ENCODE results near the gene KPNA5. TPM values are rescaled to one million over a fixed set of nuclear protein-coding genes. Genes with fewer than 3 reads are reported as not detected.

KPNA5 gene
- total RNA-seq, 2 donors from 2014 or later: 10.4 to 20.1 TPM

DNA sequence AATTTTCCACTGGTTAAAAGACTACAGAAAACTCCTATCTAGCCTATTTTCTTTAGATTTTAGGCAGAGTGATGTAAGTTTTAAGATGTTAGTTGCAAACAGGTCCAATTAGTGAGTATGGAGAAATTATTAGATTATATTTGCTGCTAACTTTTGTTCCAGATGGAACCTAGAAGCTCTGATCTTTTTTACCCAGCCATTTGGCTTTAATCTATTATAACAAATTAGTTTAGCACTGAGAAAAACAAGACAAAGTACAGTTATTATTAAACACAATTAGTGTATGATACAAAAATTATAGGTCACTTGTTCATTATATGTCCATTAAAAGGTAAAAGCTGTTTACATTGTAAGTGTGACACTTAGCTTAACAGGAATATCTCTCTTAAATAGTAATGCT, 82.0 kb downstream of the KPNA5 start:
- Mint-ChIP-seq H3K4me1 (peaks cover 8% of the 10 kb centered on the region), H3K36me3 (ENCODE audit: low read depth) (no peaks in the 10 kb centered on the region), H3K27ac (no peak overlapping the region), H3K4me3 (no peak overlapping the region), H3K27me3 (ENCODE audit: insufficient read depth) (peaks cover 37% of the 10 kb centered on the region), H3K9me3 (no peaks in the 10 kb centered on the region)
- peaks cover 44% of the 10 kb centered on the region for H3K27me3 ChIP-seq (ENCODE audit: control insufficient read depth, insufficient read depth, low read length, poor library complexity, severe bottlenecking)
- no peaks in the 10 kb centered on the region for H3K4me1 ChIP-seq (ENCODE audit: control insufficient read depth, insufficient read depth, low read length)
- no peak overlapping the region for H3K27ac ChIP-seq (ENCODE audit: low read depth, low read length)
- no peaks in the 10 kb centered on the region for H3K9me3 ChIP-seq (ENCODE audit: control insufficient read depth, low read length)
- TF ChIP-seq, protein P1, sequence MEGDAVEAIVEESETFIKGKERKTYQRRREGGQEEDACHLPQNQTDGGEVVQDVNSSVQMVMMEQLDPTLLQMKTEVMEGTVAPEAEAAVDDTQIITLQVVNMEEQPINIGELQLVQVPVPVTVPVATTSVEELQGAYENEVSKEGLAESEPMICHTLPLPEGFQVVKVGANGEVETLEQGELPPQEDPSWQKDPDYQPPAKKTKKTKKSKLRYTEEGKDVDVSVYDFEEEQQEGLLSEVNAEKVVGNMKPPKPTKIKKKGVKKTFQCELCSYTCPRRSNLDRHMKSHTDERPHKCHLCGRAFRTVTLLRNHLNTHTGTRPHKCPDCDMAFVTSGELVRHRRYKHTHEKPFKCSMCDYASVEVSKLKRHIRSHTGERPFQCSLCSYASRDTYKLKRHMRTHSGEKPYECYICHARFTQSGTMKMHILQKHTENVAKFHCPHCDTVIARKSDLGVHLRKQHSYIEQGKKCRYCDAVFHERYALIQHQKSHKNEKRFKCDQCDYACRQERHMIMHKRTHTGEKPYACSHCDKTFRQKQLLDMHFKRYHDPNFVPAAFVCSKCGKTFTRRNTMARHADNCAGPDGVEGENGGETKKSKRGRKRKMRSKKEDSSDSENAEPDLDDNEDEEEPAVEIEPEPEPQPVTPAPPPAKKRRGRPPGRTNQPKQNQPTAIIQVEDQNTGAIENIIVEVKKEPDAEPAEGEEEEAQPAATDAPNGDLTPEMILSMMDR (conservative IDR thresholded peaks at IDR 0.05): no peak
- no peaks in the 10 kb centered on the region for H3K36me3 ChIP-seq (ENCODE audit: control insufficient read depth, insufficient read depth, low read length)
- no peak for DNase-seq
- H3K9ac ChIP-seq (ENCODE audit: extremely low read depth, low read length, poor library complexity, severe bottlenecking): no peak overlapping the region
- no peak overlapping the region for H3K4me3 ChIP-seq (ENCODE audit: low read length)

DNA sequence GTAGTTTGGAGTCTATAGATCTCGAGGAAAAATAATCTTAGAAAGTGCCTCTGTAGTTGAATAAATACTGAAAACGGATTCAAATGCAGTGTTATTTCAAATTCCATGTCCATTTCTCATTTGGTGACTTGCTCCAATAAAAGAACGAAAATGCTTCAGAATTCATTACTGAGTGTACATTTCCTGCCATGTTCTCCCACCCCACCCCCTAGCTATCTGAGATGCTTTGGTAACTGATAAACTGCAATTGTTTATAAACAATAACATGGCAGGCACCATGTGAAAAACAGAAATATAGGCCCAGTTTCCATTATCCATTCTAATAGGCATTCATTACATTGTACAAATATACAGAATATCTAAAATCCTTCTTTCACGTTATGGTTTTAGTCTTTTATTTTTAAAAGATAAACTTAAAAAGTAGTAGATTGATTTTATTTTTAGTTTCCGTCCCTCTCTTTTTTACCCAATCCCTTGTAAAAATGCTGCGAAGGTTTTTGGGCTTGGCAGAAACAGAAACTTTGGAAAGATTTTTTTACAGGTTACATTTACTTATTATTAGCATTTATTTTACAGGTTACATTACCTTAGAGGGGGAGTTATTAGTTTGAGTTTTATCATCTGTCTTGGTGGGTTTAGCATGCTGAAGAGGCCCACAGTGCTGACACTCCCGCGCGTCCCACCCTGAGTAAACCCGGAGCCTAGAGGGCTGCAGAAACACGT, 83.1 kb downstream of the KPNA5 start:
- H3K9me3 ChIP-seq (ENCODE audit: control insufficient read depth, low read length): no peaks in the 10 kb centered on the region
- peak overlapping the region; percentile 65 for H3K4me3 Mint-ChIP-seq
- WGBS, 2 experiments (ENCODE audit: insufficient coverage in 1 of 2, insufficient read length in 1 of 2): 71 to 100% methylated on average over 2 to 9 of the region's 11 CpGs

DNA sequence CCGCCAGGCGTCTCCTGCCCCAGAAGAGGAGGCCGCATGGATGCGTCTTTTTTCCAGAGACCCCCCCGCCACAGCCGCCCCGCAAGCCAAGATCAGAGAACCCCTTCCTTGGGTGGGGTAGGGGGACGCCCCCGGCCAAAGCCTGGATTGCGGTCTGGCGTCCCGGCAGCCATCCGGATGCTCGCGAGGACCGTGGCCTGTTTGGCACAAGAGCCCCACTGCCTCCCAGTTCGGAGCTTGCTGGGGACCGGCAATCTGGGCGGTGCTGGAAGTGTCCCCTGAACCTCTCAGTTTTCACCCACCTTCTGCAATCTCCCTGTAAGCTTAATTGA, 83.6 kb downstream of the KPNA5 start:
- no peak overlapping the region for H3K9ac ChIP-seq (ENCODE audit: extremely low read depth, low read length, poor library complexity, severe bottlenecking)
- no peak overlapping the region for H3K27ac ChIP-seq (ENCODE audit: low read depth, low read length)
- no peaks in the 10 kb centered on the region for H3K36me3 ChIP-seq (ENCODE audit: control insufficient read depth, insufficient read depth, low read length)
- peaks cover 44% of the 10 kb centered on the region for H3K27me3 ChIP-seq (ENCODE audit: control insufficient read depth, insufficient read depth, low read length, poor library complexity, severe bottlenecking)
- Mint-ChIP-seq H3K4me1 (peaks cover 8% of the 10 kb centered on the region), H3K27me3 (ENCODE audit: insufficient read depth) (peaks cover 37% of the 10 kb centered on the region), H3K9me3 (no peaks in the 10 kb centered on the region), H3K36me3 (ENCODE audit: low read depth) (no peaks in the 10 kb centered on the region), H3K4me3 (peak overlapping the region; percentile 65), H3K27ac (no peak overlapping the region)
- peak overlapping the region; percentile 81 for H3K4me3 ChIP-seq (ENCODE audit: low read length)
- H3K9me3 ChIP-seq (ENCODE audit: control insufficient read depth, low read length): no peaks in the 10 kb centered on the region
- H3K4me1 ChIP-seq (ENCODE audit: control insufficient read depth, insufficient read depth, low read length): no peaks in the 10 kb centered on the region
- TF ChIP-seq, protein P1 (conservative IDR thresholded peaks at IDR 0.05): peak; percentile 49
- peak; percentile 82 for DNase-seq
- 22 to 30% methylated on average over 4 to 19 of the region's 19 CpGs for WGBS, 2 experiments (ENCODE audit: insufficient coverage in 1 of 2, insufficient read length in 1 of 2)

More for the DNA sequence above, 83.1 kb downstream of the KPNA5 start:
- H3K27ac ChIP-seq (ENCODE audit: low read depth, low read length): no peak overlapping the region
- Mint-ChIP-seq H3K27ac (no peak overlapping the region), H3K36me3 (ENCODE audit: low read depth) (no peaks in the 10 kb centered on the region), H3K27me3 (ENCODE audit: insufficient read depth) (peaks cover 37% of the 10 kb centered on the region), H3K9me3 (no peaks in the 10 kb centered on the region), H3K4me1 (peaks cover 8% of the 10 kb centered on the region)
- H3K4me1 ChIP-seq (ENCODE audit: control insufficient read depth, insufficient read depth, low read length): no peaks in the 10 kb centered on the region
- H3K27me3 ChIP-seq (ENCODE audit: control insufficient read depth, insufficient read depth, low read length, poor library complexity, severe bottlenecking): peaks cover 44% of the 10 kb centered on the region
- peak overlapping the region; percentile 81 for H3K4me3 ChIP-seq (ENCODE audit: low read length)
- H3K36me3 ChIP-seq (ENCODE audit: control insufficient read depth, insufficient read depth, low read length): no peaks in the 10 kb centered on the region
- DNase-seq: no peak
- TF ChIP-seq, protein P1 (conservative IDR thresholded peaks at IDR 0.05): no peak
- no peak overlapping the region for H3K9ac ChIP-seq (ENCODE audit: extremely low read depth, low read length, poor library complexity, severe bottlenecking)
